ENCODE results near the gene LEMD1.

The LEMD1 gene, protein sequence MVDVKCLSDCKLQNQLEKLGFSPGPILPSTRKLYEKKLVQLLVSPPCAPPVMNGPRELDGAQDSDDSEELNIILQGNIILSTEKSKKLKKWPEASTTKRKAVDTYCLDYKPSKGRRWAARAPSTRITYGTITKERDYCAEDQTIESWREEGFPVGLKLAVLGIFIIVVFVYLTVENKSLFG

DNA sequence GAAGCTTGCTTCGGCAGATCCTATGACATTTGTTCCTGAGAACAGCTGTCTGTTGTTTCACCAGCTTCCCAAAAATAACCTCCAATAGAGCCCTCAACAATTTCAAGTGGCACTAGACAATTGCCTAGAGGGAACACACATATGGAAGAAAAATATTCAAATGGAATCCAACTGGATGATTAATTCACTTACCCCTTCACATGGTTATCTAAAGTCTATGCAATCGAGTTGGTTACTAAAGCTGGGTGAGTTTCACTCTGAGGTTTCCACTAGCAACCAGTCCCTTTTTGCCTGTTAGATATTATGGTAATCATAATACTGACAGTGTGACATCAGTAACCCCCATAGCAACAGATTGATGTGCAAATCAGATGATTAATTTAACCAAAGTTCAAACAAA, at the start of gene LEMD1:
LEMD1 (minus strand) TSS at position 259 of the 400 bp plus-strand sequence. CDS start 1,520 bp downstream, outside the sequence.
- peak; percentile 98 for FAIRE-seq

GRCh38 chr1:205470131-205470530, 48.3 kb upstream of the LEMD1 start:
- FAIRE-seq: no peak

GRCh38 chr1:205466595-205467220, 44.9 kb upstream of the LEMD1 start:
- no peak for FAIRE-seq

DNA sequence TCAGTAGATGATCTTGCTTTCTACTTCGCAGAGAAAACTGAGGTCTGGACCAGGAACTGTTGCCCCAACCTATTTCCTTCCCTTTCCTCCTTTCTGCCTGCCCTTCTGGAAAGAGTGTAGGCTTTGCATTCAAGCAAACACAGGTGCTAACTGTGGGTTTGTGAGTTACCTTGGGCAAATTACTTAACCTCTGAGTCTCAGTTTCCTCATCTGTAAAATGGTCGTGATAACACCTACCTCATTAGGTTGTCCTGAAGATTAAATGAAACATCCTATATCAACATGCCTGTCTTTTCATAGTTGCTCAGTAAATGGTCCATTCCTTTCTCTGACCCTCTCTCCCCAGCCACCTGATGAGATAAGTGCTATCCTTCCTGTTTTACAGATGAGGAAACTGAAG, 43.5 kb upstream of the LEMD1 start:
- FAIRE-seq: no peak

DNA sequence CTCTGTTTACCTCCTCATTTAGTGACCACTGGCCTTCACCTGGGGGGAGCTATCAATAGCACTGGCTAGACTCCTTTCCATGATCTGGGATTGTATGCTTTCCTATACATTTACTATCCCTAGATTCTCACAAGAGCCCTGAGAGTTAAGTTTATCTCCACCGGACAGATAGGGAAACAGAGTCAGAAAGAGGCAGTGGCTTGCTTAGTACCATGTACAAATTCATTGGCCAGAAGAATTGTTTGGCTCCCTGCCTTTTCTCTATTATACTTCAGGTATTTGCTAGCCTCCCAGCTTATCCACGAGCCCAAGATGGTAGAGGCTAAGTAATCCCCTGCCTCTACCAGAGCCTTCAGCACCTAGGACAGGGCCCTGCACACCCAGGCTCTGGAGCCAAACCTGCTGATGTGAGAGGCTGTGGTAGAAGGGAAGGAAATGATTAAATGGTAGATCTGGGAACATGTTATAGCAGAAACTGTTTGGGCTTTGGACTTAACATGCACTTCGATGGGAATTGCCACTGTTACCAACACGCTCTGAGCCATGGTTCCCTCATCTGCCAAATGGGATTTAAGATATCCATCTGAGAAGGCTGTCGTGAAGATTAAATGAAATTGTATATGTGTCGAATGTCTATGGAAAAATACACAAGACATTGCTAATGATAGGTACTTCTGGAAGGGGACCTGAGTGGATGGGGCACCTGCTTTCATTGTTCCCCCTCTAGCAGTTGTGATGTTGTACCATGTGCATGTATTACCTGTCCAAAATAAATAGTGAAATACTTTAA, 37.1 kb upstream of the LEMD1 start:
- no peak for FAIRE-seq

DNA sequence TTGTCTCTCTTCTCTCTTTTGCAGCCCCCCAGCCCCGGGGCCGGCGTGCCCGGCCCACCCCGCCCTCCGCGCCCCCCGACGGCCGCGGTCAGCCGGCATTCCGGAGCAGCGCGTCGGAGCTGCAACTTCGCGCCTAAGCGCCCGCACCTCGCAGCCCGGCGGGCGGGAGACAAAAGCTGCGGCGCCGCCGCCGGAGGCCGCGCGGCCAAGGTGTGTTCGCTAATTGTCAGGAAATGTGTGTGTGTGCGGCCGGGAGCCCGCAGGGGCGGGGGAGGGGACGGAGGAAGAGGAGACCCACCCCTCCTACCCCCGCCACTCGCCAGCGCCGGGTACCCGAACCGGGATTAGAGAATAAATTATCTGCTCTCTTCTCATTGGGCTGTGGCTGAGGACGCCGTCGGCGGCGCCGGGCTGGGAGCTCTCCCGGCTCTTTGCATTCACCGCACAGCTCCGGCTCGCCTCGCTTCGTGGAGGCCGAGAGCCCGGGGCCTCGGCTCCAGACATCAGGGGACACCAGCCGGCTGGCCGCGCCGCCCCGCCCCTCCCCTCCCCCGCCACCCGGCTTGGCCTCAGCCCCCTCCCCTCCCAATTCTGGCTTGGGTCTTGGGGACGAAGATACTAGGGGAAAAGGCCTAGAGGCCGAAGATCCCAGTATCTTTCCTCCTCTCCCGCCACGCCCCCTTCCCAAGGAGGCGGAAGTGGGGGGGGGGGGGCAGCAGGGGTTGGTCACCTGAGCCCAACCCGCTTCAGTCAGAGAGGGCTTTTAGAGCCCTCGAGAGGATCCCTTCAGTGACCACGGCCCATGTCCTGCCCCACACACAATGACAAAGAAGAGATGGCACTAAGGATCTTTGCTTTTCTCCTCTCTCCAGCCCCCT, 35.3 kb upstream of the LEMD1 start:
- no peak for FAIRE-seq

DNA sequence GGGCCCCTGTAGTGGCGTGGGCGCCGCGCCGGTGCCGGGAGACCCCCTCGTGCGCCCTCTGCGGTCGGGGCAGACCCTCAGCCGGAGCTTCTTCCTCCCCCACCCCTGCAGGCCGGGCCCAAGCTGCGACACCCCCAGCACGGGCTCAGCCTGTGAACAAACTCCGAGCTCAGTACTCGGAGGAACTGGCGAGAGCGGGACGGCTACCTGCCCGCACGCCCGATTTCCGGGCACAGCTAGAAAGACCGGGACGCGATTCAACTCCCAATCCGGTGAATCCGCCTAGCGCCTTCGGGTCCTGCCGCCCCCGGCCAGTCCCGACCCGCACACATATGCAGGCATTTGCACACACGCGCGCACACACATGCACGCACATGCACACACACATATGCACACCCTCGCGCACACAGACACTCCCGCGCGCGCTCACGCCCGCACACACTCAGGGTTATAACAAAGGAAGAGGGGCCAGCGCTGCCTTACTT, 34.6 kb upstream of the LEMD1 start:
- FAIRE-seq: no peak

- no peak for FAIRE-seq
Observed at GRCh38 chr1:205455581-205456382, 33.9 kb upstream of the LEMD1 start, which contains the start of gene BLACAT1. Gene BLACAT1 (minus strand): TSS chr1:205456045.

- FAIRE-seq: no peak
Observed at GRCh38 chr1:205454903-205455335, 33.1 kb upstream of the LEMD1 start.

GRCh38 chr1:205453466-205453865, 31.6 kb upstream of the LEMD1 start:
- FAIRE-seq: no peak

- no peak for FAIRE-seq
Observed at GRCh38 chr1:205452933-205453332, 31.1 kb upstream of the LEMD1 start.

GRCh38 chr1:205452364-205452763, 30.5 kb upstream of the LEMD1 start:
- FAIRE-seq: no peak

GRCh38 chr1:205451759-205452164, 29.9 kb upstream of the LEMD1 start:
- no peak for FAIRE-seq

- FAIRE-seq: no peak
Observed at GRCh38 chr1:205451202-205451601, 29.3 kb upstream of the LEMD1 start.

DNA sequence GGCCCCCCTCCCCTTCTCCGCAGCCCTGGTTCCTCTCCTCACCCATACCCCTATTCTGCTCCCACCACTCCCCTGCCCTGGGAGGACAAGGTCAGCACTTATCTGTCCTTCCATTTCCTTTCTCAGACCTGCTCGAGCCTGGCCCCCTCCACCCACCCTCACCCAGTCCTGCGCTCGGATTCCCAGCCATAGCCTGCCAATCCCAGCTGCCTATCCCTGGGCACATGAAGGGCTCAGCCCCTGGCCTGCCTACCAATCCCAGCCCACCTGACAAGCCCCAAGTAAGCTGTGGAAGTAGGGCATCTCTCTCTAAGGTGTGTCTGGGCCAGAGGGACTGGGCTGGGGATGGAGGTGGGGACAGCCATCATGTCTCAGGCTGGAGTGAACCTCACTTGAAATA, 28.6 kb upstream of the LEMD1 start:
- FAIRE-seq: no peak

GRCh38 chr1:205449750-205450443, 28.0 kb upstream of the LEMD1 start:
- no peak for FAIRE-seq

GRCh38 chr1:205449254-205449749, 27.4 kb upstream of the LEMD1 start:
- FAIRE-seq: no peak

DNA sequence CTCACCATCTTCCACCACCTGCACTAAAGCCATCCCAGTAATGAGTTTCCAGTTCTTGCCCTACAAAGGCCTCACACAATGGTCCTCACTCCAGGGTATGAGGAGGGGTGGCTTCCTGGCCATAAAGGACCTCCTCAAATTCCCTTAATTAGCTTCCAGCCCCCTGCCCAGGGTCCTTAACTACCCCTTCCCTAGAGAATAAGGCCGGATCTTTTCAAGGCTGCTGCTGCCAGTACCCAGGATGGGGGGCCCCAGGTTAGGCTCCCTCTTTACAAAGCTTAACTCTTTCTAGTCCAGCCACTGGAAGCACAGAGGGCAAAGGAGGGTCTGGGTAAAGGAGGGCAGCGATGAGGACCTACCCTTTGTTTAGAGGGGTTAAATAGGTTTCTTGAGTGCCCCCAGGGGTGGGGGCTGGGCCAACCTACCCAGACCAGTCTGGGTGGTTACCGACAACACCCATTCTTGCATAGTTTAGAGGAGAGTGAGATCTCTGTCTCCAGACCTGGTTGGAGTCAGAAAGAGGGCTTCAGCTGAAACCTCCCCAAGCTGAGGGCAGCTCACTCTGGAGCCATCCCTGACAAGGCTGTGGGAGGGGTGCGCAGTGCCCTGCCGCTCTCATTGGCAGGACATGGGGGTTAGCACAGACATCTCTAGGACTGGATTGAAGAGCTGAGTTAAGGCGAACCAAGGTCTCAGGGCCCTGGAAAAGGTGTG, 26.8 kb upstream of the LEMD1 start:
- no peak for FAIRE-seq

DNA sequence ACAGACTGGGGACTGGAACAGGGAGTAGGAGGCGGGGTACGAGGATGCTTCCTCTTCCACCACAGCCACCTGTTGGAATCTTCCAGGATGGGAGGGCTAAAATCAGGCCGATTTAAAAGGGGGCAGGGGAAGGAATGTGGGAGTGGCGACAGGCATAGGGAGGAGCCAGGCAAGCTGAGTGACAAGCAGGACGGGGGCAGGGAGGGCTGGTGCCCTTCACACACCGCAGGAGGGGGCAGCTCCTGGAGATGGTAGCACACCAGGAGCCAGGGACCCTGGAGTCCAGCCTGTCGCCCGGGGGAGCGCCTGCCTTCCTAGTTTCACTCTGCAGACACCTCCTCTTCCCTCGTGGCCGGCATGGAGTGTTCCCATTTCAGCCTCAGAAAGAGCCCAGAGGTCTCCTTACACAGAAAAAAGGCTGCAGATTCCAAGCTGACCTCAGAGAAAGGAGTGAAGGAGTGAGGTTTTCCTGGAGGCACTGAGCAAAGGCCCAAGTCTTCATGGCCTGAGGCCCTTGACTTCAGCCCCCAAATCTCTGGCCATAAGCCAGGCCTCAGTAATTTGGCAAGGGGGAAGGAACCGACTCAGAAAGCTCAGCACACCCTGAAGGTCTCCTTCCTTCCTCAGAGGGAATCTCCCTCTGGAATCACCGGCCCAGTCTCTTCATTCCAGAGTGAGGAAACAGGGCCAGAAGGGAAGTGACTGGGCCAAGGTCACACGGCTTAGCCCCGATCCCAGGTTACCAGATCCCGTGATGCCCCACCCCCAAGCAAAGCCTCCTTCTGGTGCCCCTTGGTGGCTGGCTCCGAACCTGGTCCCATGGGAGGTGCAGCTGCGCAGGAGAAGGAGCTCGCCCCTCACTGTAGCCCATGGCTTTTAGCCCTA, 25.8 kb upstream of the LEMD1 start:
- no peak for FAIRE-seq
